Stimulated activated naive CD8-positive, alpha-beta T cell treated with anti-CD3 and anti-CD28 coated beads, Interleukin-15, amount 100 ng/mL, for 72 hours (primary cell): ENCODE results near the gene CD79B.

Experiments used
- ATAC-seq: fragments of 150-1000 bp; cut with Tn5 transposase; 2 replicates; pipeline ENCODE4 v1.10.0; 2021; ENCODE audit warnings: mild to moderate bottlenecking, moderate library complexity
- DNase-seq, 2 donors: peaks; one replicate each; pipeline ENCODE4 v3.0.0; 2021 to 2022
- H3K27ac Mint-ChIP-seq, 2 donors: one replicate each; pipeline ENCODE4 v1.8.0; 2022; ENCODE audit warnings: mild to moderate bottlenecking in 2 of 2, mixed read lengths in 2 of 2, moderate library complexity in 2 of 2
- H3K27me3 Mint-ChIP-seq: one replicate; pipeline ENCODE4 v1.8.0; 2022; ENCODE audit warnings: mixed read lengths
- H3K4me1 Mint-ChIP-seq: one replicate; pipeline ENCODE4 v1.8.0; 2022; ENCODE audit warnings: mild to moderate bottlenecking, mixed read lengths
- H3K4me3 Mint-ChIP-seq, 2 donors: one replicate each; pipeline ENCODE4 v1.8.0; 2022; ENCODE audit warnings: mild to moderate bottlenecking in 2 of 2, mixed read lengths in 2 of 2, moderate library complexity in 1 of 2
- H3K9me3 Mint-ChIP-seq, 2 donors: one replicate each; pipeline ENCODE4 v1.8.0; 2022; ENCODE audit warnings: mixed read lengths in 2 of 2

The CD79B gene

GRCh38 chr17:63943745-63944144 is 11.6 kb upstream of the CD79B start:
- Mint-ChIP-seq H3K4me1 (peaks cover 27% of the 10 kb centered on the region), H3K4me3 (no peak overlapping the region), H3K9me3 (no peaks in the 10 kb centered on the region), H3K27me3 (no peaks in the 10 kb centered on the region), H3K27ac (no peak overlapping the region)
- ATAC-seq: no peak
- no peak for DNase-seq

- no peaks in the 10 kb centered on the region for H3K9me3 Mint-ChIP-seq
- ATAC-seq (no peak), DNase-seq (no peak)
- no peak overlapping the region for H3K4me3 Mint-ChIP-seq
- peaks cover 31% of the 10 kb centered on the region for H3K4me1 Mint-ChIP-seq
- H3K27ac Mint-ChIP-seq: no peak overlapping the region
- no peaks in the 10 kb centered on the region for H3K27me3 Mint-ChIP-seq
Measured at GRCh38 chr17:63942309-63942985, 10.3 kb upstream of the CD79B start.

GRCh38 chr17:63941751-63942150 is 9.6 kb upstream of the CD79B start:
- Mint-ChIP-seq H3K4me3 (no peak overlapping the region), H3K27me3 (no peaks in the 10 kb centered on the region), H3K27ac (no peak overlapping the region), H3K9me3 (no peaks in the 10 kb centered on the region), H3K4me1 (peaks cover 27% of the 10 kb centered on the region)
- no peak for ATAC-seq
- no peak for DNase-seq

- Mint-ChIP-seq H3K27me3 (no peaks in the 10 kb centered on the region), H3K9me3 (no peaks in the 10 kb centered on the region), H3K4me1 (peaks cover 21% of the 10 kb centered on the region)
Measured at GRCh38 chr17:63941162-63941561, 9.0 kb upstream of the CD79B start.

GRCh38 chr17:63940584-63940983 is 8.5 kb upstream of the CD79B start:
- Mint-ChIP-seq H3K4me3 (no peak overlapping the region), H3K27ac (no peak overlapping the region), H3K9me3 (no peaks in the 10 kb centered on the region), H3K4me1 (peaks cover 16% of the 10 kb centered on the region), H3K27me3 (no peaks in the 10 kb centered on the region)
- peak; percentile 22 for ATAC-seq
- no peak for DNase-seq

More at GRCh38 chr17:63941162-63941561, 9.0 kb upstream of the CD79B start:
- ATAC-seq (no peak), DNase-seq (no peak)
- Mint-ChIP-seq H3K4me3 (no peak overlapping the region), H3K27ac (no peak overlapping the region)

GRCh38 chr17:63939884-63940283 is 7.8 kb upstream of the CD79B start:
- no peak for ATAC-seq
- no peak overlapping the region for H3K4me3 Mint-ChIP-seq
- H3K27ac Mint-ChIP-seq: no peak overlapping the region
- no peak for DNase-seq
- H3K4me1 Mint-ChIP-seq: peaks cover 9% of the 10 kb centered on the region
- no peaks in the 10 kb centered on the region for H3K27me3 Mint-ChIP-seq
- H3K9me3 Mint-ChIP-seq: no peaks in the 10 kb centered on the region

GRCh38 chr17:63939401-63939800 is 7.3 kb upstream of the CD79B start:
- Mint-ChIP-seq H3K9me3 (no peaks in the 10 kb centered on the region), H3K4me1 (peaks cover 8% of the 10 kb centered on the region), H3K4me3 (no peak overlapping the region), H3K27ac (peak overlapping the region in 1 of 2 donors; percentile 16), H3K27me3 (no peaks in the 10 kb centered on the region)
- ATAC-seq: no peak
- no peak for DNase-seq

GRCh38 chr17:63937920-63938319 is 5.8 kb upstream of the CD79B start:
- DNase-seq (no peak), ATAC-seq (no peak)
- Mint-ChIP-seq H3K4me3 (no peak overlapping the region), H3K9me3 (no peaks in the 10 kb centered on the region), H3K27ac (peak overlapping the region in 1 of 2 donors; percentile 10), H3K4me1 (peaks cover 13% of the 10 kb centered on the region), H3K27me3 (no peaks in the 10 kb centered on the region)

- H3K9me3 Mint-ChIP-seq: no peaks in the 10 kb centered on the region
- no peak overlapping the region for H3K4me3 Mint-ChIP-seq
- H3K4me1 Mint-ChIP-seq: peaks cover 19% of the 10 kb centered on the region
- DNase-seq: no peak
- no peak for ATAC-seq
- H3K27me3 Mint-ChIP-seq: no peaks in the 10 kb centered on the region
- H3K27ac Mint-ChIP-seq: no peak overlapping the region
Measured at GRCh38 chr17:63937319-63937718, 5.2 kb upstream of the CD79B start.

GRCh38 chr17:63934183-63935112 is 2.3 kb upstream of the CD79B start:
- H3K27ac Mint-ChIP-seq: no peak overlapping the region
- no peaks in the 10 kb centered on the region for H3K27me3 Mint-ChIP-seq
- DNase-seq: no peak
- H3K4me1 Mint-ChIP-seq: peaks cover 39% of the 10 kb centered on the region
- ATAC-seq: no peak
- no peaks in the 10 kb centered on the region for H3K9me3 Mint-ChIP-seq
- no peak overlapping the region for H3K4me3 Mint-ChIP-seq

- Mint-ChIP-seq H3K4me3 (no peak overlapping the region), H3K4me1 (peaks cover 33% of the 10 kb centered on the region), H3K27ac (no peak overlapping the region), H3K27me3 (no peaks in the 10 kb centered on the region), H3K9me3 (no peaks in the 10 kb centered on the region)
- no peak for DNase-seq
- ATAC-seq: no peak
Measured at GRCh38 chr17:63933598-63933997, 1.5 kb upstream of the CD79B start.

- DNase-seq: no peak
- Mint-ChIP-seq H3K4me3 (peak overlapping the region; percentile 89 to 99), H3K4me1 (peaks cover 31% of the 10 kb centered on the region), H3K27ac (peak overlapping the region; percentile 74 to 95), H3K27me3 (no peaks in the 10 kb centered on the region), H3K9me3 (no peaks in the 10 kb centered on the region)
- ATAC-seq: no peak
Measured at GRCh38 chr17:63932721-63933120, 590 bp upstream of the CD79B start.

- Mint-ChIP-seq H3K9me3 (no peaks in the 10 kb centered on the region), H3K4me1 (peaks cover 31% of the 10 kb centered on the region), H3K27ac (peak overlapping the region; percentile 83 to 90), H3K27me3 (no peaks in the 10 kb centered on the region), H3K4me3 (peak overlapping the region; percentile 89 to 99)
- peak; percentile 41 to 55 for DNase-seq
- ATAC-seq: peak; percentile 76
Measured at GRCh38 chr17:63930951-63931575, 1.1 kb downstream of the CD79B start.

GRCh38 chr17:63929860-63930766 is 2.0 kb downstream of the CD79B start:
- no peaks in the 10 kb centered on the region for H3K9me3 Mint-ChIP-seq
- H3K4me1 Mint-ChIP-seq: peaks cover 35% of the 10 kb centered on the region
- no peak for ATAC-seq
- H3K27me3 Mint-ChIP-seq: no peaks in the 10 kb centered on the region
- H3K4me3 Mint-ChIP-seq: peak overlapping the region in 1 of 2 donors; percentile 89
- H3K27ac Mint-ChIP-seq: no peak overlapping the region
- no peak for DNase-seq
